Measurements from ENCODE around the gene LATS2.
"Not testable (repeated sequence)": the region's sequence is repeated elsewhere in the genome, so short reads cannot be mapped to it uniquely, and the experiment has no call there.

LATS2 gene

DNA sequence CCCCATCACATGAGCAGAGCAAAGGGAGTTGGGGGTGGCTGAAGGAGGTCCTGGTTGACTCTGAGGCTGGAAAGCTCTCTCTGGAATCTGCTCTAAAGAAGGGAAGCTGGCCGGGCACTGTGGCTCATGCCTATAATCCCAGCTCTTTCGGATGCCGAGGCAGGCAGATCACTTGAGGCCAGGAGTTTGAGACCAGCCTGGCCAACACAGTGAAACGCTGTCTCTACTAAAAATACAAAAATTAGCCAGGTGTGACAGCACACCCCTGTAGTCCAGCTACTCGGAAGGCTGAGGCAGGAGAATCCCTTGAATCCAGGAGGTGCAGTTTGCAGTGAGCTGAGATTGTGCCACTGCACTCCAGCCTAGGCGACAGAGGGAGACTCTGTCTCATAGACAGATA lies 11.7 kb downstream of the LATS2 start:
- not testable (repeated sequence) for H3K4me1 ChIP-seq (ENCODE audit: control insufficient read depth, insufficient read depth, low read length, poor library complexity, severe bottlenecking); H3K27ac ChIP-seq (ENCODE audit: insufficient read depth, low read length, poor library complexity, severe bottlenecking)

DNA sequence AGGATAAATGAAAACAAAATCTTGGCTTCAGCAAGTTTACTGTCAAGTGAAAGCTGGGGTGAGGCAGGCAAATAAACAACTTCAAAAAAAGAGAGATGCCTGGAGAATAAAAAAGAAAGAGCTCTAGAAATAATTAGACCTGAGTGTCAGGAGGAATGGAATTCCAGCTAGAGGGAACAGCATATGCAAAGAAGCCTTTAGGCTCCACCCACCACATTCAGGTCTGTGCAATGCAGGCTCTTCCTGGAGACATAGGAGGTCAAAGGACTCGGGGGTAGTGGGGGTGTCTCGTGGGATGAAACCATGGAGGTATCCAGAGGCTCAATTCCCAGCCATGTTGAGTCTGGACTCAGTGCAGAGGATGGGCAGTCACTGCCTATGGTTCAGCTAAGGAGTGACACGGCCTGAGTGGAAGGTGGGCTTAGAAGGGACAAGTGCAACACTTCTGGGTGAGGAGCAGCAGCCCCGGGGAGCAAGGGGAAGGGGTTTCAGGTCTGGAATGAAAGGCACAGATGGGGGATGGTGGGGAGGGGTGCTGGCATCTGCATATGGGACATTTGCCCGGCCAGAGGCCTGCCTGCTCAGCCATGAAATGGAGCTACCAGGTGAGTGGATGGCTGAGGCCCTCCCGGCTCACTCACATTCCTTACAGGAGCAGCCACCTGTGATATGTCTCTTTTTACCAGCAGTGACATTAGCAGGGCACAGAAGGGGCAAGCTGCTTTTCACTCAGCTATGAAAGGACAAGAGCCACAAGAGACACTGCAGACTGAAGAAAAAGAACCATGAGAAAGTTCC lies 12.3 kb downstream of the LATS2 start:
- no peak for DNase-seq
- Histone ChIP-seq H3K4me1 (ENCODE audit: control insufficient read depth, insufficient read depth, low read length, poor library complexity, severe bottlenecking) (no peaks in the 10 kb centered on the region), H3K27ac (ENCODE audit: insufficient read depth, low read length, poor library complexity, severe bottlenecking) (no peak overlapping the region), H3K36me3 (ENCODE audit: control insufficient read depth, insufficient read depth, low read length) (no peaks in the 10 kb centered on the region), H3K27me3 (replicated peaks; ENCODE audit: control insufficient read depth, insufficient read depth, low read length, poor library complexity, severe bottlenecking) (no peaks in the 10 kb centered on the region), H3K4me3 (ENCODE audit: insufficient read depth, low read depth, low read length, poor library complexity, severe bottlenecking) (no peak overlapping the region), H3K9me3 (ENCODE audit: control insufficient read depth, low read length) (no peaks in the 10 kb centered on the region)

More for the DNA sequence above, 11.7 kb downstream of the LATS2 start:
- not testable (repeated sequence) for H3K4me3 ChIP-seq (ENCODE audit: insufficient read depth, low read depth, low read length, poor library complexity, severe bottlenecking); H3K9me3 ChIP-seq (ENCODE audit: control insufficient read depth, low read length); DNase-seq; H3K27me3 ChIP-seq (replicated peaks; ENCODE audit: control insufficient read depth, insufficient read depth, low read length, poor library complexity, severe bottlenecking); H3K36me3 ChIP-seq (ENCODE audit: control insufficient read depth, insufficient read depth, low read length)

DNA sequence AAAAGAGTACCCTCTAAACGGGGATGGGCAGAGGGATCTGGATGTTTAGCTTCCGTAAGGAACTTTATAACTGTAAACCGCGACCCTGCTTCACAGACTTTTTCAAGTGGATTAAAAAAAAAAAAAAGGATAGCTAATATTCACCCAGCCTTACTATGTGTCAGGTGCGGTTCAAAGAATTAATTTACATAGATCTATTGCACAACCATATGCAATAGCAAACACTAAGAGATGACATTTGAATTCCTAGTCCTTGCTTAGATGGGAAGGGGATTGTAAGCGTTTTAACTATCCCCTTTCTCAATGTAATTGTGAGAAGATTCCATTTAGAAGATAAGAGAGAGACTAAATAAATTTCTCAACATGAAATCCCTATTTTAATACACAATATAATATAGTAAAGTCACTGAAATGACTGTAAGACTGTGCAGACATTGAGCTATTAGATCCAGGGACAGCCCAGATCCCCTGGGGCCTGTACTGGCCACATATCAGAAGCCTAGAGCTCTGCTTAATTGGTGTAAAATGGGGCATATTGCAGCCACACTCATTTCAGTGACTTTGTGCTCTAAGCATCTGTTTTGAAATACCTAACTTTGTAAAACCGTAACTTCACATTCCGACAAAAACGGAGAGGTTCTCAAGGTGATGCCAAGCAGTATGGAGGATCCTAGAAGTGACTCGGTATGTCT lies 13.6 kb downstream of the LATS2 start:
- Histone ChIP-seq H3K4me1 (ENCODE audit: control insufficient read depth, insufficient read depth, low read length, poor library complexity, severe bottlenecking) (no peaks in the 10 kb centered on the region), H3K4me3 (ENCODE audit: insufficient read depth, low read depth, low read length, poor library complexity, severe bottlenecking) (no peak overlapping the region), H3K9me3 (ENCODE audit: control insufficient read depth, low read length) (no peaks in the 10 kb centered on the region), H3K27ac (ENCODE audit: insufficient read depth, low read length, poor library complexity, severe bottlenecking) (no peak overlapping the region), H3K36me3 (ENCODE audit: control insufficient read depth, insufficient read depth, low read length) (no peaks in the 10 kb centered on the region), H3K27me3 (replicated peaks; ENCODE audit: control insufficient read depth, insufficient read depth, low read length, poor library complexity, severe bottlenecking) (no peaks in the 10 kb centered on the region)
- DNase-seq, result no peak

DNA sequence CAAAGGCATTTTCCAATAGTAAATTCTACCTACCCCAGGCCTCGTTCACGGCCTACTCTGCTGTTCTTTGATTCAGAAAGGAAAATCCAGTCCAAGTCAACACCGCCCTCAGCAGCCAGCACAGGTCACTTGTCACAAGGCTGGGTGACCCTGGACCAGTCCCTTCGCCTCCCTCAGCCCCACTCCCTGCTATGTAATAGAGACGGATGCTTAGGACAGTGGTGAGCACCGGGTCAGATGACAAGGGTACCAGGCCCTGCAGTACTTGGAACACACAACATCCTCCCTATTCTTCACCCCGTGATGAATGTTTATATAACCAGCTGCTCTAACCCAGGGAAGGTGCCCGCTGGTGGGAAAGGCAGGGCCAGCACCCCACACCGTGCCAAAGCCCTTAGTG lies 14.3 kb downstream of the LATS2 start:
- Histone ChIP-seq H3K9me3 (ENCODE audit: control insufficient read depth, low read length) (no peaks in the 10 kb centered on the region), H3K4me3 (ENCODE audit: insufficient read depth, low read depth, low read length, poor library complexity, severe bottlenecking) (no peak overlapping the region), H3K27ac (ENCODE audit: insufficient read depth, low read length, poor library complexity, severe bottlenecking) (no peak overlapping the region), H3K27me3 (replicated peaks; ENCODE audit: control insufficient read depth, insufficient read depth, low read length, poor library complexity, severe bottlenecking) (no peaks in the 10 kb centered on the region), H3K4me1 (ENCODE audit: control insufficient read depth, insufficient read depth, low read length, poor library complexity, severe bottlenecking) (no peaks in the 10 kb centered on the region), H3K36me3 (ENCODE audit: control insufficient read depth, insufficient read depth, low read length) (no peaks in the 10 kb centered on the region)
- no peak for DNase-seq

DNA sequence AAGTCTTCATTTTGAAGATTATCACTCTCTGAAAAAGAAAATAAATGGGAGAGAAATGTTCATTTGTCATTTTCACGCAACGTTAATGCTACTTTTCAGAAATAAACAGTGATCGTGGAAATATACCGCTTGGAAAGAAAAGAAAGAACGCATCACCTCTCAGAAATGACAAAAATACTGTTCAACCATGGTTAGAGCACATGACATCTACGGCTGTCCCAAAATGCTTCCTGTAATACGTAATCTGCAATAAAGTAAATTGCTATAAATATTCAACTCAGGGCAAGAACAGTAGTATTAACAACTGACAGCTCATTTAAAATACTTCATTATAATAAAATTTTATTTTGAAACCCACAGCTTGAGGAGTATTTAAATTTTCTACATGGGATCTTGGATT lies 15.2 kb downstream of the LATS2 start:
- Histone ChIP-seq H3K27me3 (replicated peaks; ENCODE audit: control insufficient read depth, insufficient read depth, low read length, poor library complexity, severe bottlenecking) (no peaks in the 10 kb centered on the region), H3K9me3 (ENCODE audit: control insufficient read depth, low read length) (no peaks in the 10 kb centered on the region), H3K27ac (ENCODE audit: insufficient read depth, low read length, poor library complexity, severe bottlenecking) (no peak overlapping the region), H3K4me3 (ENCODE audit: insufficient read depth, low read depth, low read length, poor library complexity, severe bottlenecking) (no peak overlapping the region), H3K36me3 (ENCODE audit: control insufficient read depth, insufficient read depth, low read length) (no peaks in the 10 kb centered on the region), H3K4me1 (ENCODE audit: control insufficient read depth, insufficient read depth, low read length, poor library complexity, severe bottlenecking) (no peaks in the 10 kb centered on the region)
- no peak for DNase-seq

DNA sequence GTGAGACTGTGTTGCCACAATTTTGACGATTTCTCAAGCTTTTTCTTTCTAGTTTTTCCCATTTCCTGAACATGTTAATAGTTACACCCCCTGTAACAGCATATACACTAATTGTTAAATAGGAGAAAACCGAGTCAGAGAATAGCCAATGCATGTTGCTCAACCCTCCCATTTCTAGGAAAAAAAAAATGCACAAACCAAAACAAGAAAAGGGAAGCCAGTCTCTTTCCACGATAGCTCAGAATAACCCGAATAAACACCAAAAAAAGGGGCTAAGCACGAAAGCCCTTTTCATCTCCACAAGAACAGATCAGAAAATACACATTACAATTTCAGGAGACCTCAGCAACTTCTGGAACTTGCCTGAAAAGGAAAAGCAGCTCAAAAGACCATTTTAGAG lies 16.3 kb downstream of the LATS2 start:
- H3K27ac ChIP-seq (ENCODE audit: insufficient read depth, low read length, poor library complexity, severe bottlenecking), result no peak overlapping the region
- H3K36me3 ChIP-seq (ENCODE audit: control insufficient read depth, insufficient read depth, low read length), result no peaks in the 10 kb centered on the region

DNA sequence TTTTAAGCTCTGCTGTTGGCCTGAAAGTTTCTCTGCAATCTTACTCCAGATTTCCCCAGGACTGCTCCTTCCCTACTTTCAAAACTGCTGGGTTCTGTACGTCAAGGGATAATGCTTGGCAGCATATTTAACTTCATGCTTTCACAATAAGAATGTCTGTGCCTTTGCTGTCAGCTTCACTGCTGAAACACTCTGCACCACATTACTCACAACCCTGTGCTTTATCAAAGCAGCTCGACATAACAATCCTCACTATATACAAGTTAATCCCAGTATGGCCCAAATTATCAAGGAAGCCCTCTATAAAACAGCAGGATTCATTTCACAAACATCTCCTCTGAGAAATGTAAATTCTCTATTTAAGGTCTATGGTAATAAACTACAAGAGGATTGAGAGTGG lies 17.5 kb downstream of the LATS2 start:
- no peak overlapping the region for H3K4me3 ChIP-seq (ENCODE audit: insufficient read depth, low read depth, low read length, poor library complexity, severe bottlenecking)
- DNase-seq, result no peak
- H3K4me1 ChIP-seq (ENCODE audit: control insufficient read depth, insufficient read depth, low read length, poor library complexity, severe bottlenecking), result peaks cover 4% of the 10 kb centered on the region
- no peak overlapping the region for H3K27ac ChIP-seq (ENCODE audit: insufficient read depth, low read length, poor library complexity, severe bottlenecking)
- no peaks in the 10 kb centered on the region for H3K36me3 ChIP-seq (ENCODE audit: control insufficient read depth, insufficient read depth, low read length)
- H3K9me3 ChIP-seq (ENCODE audit: control insufficient read depth, low read length), result no peaks in the 10 kb centered on the region
- H3K27me3 ChIP-seq (replicated peaks; ENCODE audit: control insufficient read depth, insufficient read depth, low read length, poor library complexity, severe bottlenecking), result no peaks in the 10 kb centered on the region

More for the DNA sequence above, 16.3 kb downstream of the LATS2 start:
- H3K4me1 ChIP-seq (ENCODE audit: control insufficient read depth, insufficient read depth, low read length, poor library complexity, severe bottlenecking), result no peaks in the 10 kb centered on the region
- H3K4me3 ChIP-seq (ENCODE audit: insufficient read depth, low read depth, low read length, poor library complexity, severe bottlenecking), result no peak overlapping the region
- DNase-seq, result no peak
- H3K27me3 ChIP-seq (replicated peaks; ENCODE audit: control insufficient read depth, insufficient read depth, low read length, poor library complexity, severe bottlenecking), result no peaks in the 10 kb centered on the region
- no peaks in the 10 kb centered on the region for H3K9me3 ChIP-seq (ENCODE audit: control insufficient read depth, low read length)

DNA sequence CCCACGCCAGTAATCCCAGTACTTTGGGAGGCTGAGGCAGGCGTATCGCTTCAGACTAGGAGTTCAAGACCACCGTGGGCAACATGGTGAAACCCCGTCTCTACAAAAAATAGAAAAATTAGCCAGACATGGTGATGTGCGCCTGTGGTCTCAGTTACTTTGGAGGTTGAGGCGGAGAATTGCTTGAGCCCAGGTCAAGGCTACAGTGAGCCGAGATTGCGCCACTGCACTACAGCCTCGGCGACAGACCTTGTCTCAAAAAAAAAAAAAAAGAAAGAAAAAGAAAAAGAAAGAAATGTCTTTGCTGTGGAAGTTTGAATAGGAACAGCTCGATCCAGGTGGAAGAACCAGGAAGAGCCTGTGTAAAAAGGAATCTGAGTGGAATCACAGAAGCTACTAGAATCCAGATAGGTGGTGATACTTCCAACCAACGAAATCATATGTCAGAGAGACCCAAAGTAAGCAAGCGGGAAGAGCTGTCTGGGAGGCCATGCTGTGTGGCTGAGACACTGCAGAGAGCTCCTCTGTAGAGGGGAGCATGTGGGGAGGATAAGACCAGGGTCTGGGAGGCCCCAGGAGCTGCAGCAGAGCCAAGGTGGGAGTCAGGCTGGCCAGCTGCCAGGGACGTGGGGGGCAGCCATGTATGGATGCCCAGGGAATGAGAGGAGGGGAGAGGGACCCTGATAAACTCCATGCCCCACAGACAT lies 21.1 kb downstream of the LATS2 start:
- Histone ChIP-seq H3K4me3 (ENCODE audit: insufficient read depth, low read depth, low read length, poor library complexity, severe bottlenecking) (no peak overlapping the region), H3K9me3 (ENCODE audit: control insufficient read depth, low read length) (no peaks in the 10 kb centered on the region), H3K36me3 (ENCODE audit: control insufficient read depth, insufficient read depth, low read length) (no peaks in the 10 kb centered on the region), H3K27ac (ENCODE audit: insufficient read depth, low read length, poor library complexity, severe bottlenecking) (no peak overlapping the region), H3K4me1 (ENCODE audit: control insufficient read depth, insufficient read depth, low read length, poor library complexity, severe bottlenecking) (peaks cover 4% of the 10 kb centered on the region), H3K27me3 (replicated peaks; ENCODE audit: control insufficient read depth, insufficient read depth, low read length, poor library complexity, severe bottlenecking) (no peaks in the 10 kb centered on the region)
- no peak for DNase-seq

DNA sequence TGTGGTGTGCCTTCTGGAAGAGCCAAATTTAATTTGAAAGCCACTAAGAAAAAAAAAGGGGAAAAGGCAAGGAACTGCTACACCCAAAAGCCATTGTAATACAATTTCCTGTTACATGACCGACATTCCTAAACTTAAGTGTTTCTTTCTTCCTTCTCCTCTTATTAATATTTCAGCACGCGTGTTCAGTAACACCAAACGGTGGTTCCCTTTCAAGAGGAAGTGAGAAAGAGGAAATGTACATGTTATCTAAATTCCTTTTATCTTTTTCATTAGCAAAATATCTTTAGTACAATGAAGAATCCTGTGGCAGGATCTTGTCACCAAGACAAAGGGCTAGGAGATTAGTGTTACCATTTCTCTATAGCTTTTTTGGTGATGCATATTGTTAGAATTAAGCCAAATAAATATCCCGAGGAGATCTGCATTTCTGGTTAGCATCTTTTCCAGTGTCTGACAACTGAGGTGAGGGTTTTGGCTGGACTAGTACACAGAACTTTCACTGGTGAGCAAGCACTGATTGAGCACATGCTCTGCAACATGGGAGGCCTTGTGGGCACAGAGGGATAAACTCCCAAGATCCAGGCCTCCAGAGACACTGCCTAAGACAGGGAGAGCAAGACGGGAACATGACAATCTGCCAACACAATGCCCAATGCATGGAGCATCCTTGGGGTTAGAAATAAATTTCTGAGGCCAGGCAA lies 22.1 kb downstream of the LATS2 start:
- no peaks in the 10 kb centered on the region for H3K9me3 ChIP-seq (ENCODE audit: control insufficient read depth, low read length)
- H3K27ac ChIP-seq (ENCODE audit: insufficient read depth, low read length, poor library complexity, severe bottlenecking), result no peak overlapping the region
- no peak for DNase-seq
- no peaks in the 10 kb centered on the region for H3K36me3 ChIP-seq (ENCODE audit: control insufficient read depth, insufficient read depth, low read length)
- H3K4me1 ChIP-seq (ENCODE audit: control insufficient read depth, insufficient read depth, low read length, poor library complexity, severe bottlenecking), result peaks cover 4% of the 10 kb centered on the region
- no peak overlapping the region for H3K4me3 ChIP-seq (ENCODE audit: insufficient read depth, low read depth, low read length, poor library complexity, severe bottlenecking)
- H3K27me3 ChIP-seq (replicated peaks; ENCODE audit: control insufficient read depth, insufficient read depth, low read length, poor library complexity, severe bottlenecking), result no peaks in the 10 kb centered on the region

Measured in effector memory CD4-positive, alpha-beta T cell (primary cell).